HepG2 (cell line): ENCODE data around the gene COG1. TPM values are rescaled to one million over a fixed set of nuclear protein-coding genes. Genes with fewer than 3 reads are reported as not detected.
A peak's percentile ranks its signal among the peaks of the same experiment; 100 is the strongest.

ENCODE experiments used
- AHR ChIP-seq: IDR thresholded peaks from 2 replicates; pipeline ENCODE4 v1.6.1; 2018; ENCODE audit warnings: missing genetic modification reagents, missing compliant biosample characterization
- CCAR2 ChIP-seq: fragments of 200-400 bp; formaldehyde crosslinking; optimal IDR thresholded peaks from 2 replicates; pipeline ENCODE3; 2018; ENCODE audit warnings: low read depth, mild to moderate bottlenecking, low read length, moderate library complexity
- ELF4 ChIP-seq: sonication (generic); formaldehyde crosslinking; IDR thresholded peaks from 2 replicates; pipeline ENCODE4 v1.5.0; 2020; ENCODE audit warnings: missing genetic modification reagents, mild to moderate bottlenecking, moderate library complexity, borderline replicate concordance
- JUND ChIP-seq: sonication (generic); formaldehyde crosslinking; IDR thresholded peaks from 2 replicates; pipeline ENCODE4 v1.8.0; 2022; ENCODE audit warnings: mild to moderate bottlenecking, missing genetic modification reagents
- NFIB ChIP-seq: sonication (generic); formaldehyde crosslinking; IDR thresholded peaks from 2 replicates; pipeline ENCODE4 v1.9.0; 2021; ENCODE audit warnings: missing genetic modification reagents, mild to moderate bottlenecking, borderline replicate concordance
- TAF15 ChIP-seq: fragments of 200-400 bp; formaldehyde crosslinking; IDR thresholded peaks from one replicate; pipeline ENCODE4 v1.6.1; 2018; ENCODE audit warnings: mild to moderate bottlenecking, low read depth, low read length; ENCODE audit not compliant: poor library complexity, severe bottlenecking
- TBX2 ChIP-seq: sonication (generic); formaldehyde crosslinking; IDR thresholded peaks from 2 replicates; pipeline ENCODE4 v1.5.0; 2020; ENCODE audit warnings: missing genetic modification reagents, mild to moderate bottlenecking, borderline replicate concordance
- THAP11 ChIP-seq: IDR thresholded peaks from 2 replicates; pipeline ENCODE4 v1.6.1; 2016; ENCODE audit warnings: missing biosample characterization, missing genetic modification reagents
- ZFY ChIP-seq: sonication (generic); formaldehyde crosslinking; IDR thresholded peaks from 2 replicates; pipeline ENCODE4 v1.4.0; 2020; ENCODE audit warnings: missing genetic modification reagents
- ZNF234 ChIP-seq: sonication (generic); formaldehyde crosslinking; conservative IDR thresholded peaks from 2 replicates; pipeline ENCODE4 v1.5.1; 2020; ENCODE audit warnings: mild to moderate bottlenecking, missing genetic modification reagents
- ZNF30 ChIP-seq: sonication (generic); formaldehyde crosslinking; IDR thresholded peaks from 2 replicates; pipeline ENCODE4 v1.5.0; 2020; ENCODE audit warnings: mild to moderate bottlenecking, missing genetic modification reagents
- ZNF761 ChIP-seq: sonication (generic); formaldehyde crosslinking; conservative IDR thresholded peaks from 2 replicates; pipeline ENCODE4 v1.4.0; 2020; ENCODE audit warnings: mild to moderate bottlenecking, missing genetic modification reagents
- ZNF816 ChIP-seq: sonication (generic); formaldehyde crosslinking; IDR thresholded peaks from 2 replicates; pipeline ENCODE4 v1.8.0; 2022; ENCODE audit warnings: missing genetic modification reagents, mild to moderate bottlenecking, borderline replicate concordance
- ZSCAN30 ChIP-seq: sonication (generic); formaldehyde crosslinking; IDR thresholded peaks from 2 replicates; pipeline ENCODE4 v1.5.0; 2020; ENCODE audit warnings: mild to moderate bottlenecking, missing genetic modification reagents
- polyA plus RNA-seq, 8 experiments: library from polyadenylated mRNA; depleted of rRNA in 3 of 8; stranded (reverse) in 7 of 8; unstranded in 1 of 8; fragments of >200 nt; fragmentation: Illumina TruSeq in 4 of 8; extraction: Trizol in 4 of 8; gene quantifications; 2 replicates each; pipeline versions ENCODE4 v1.2.1 to v1.2.3, GENCODE V29; 2011 to 2016; ENCODE audit warnings: low read depth in 4 of 8, missing spikeins in 1 of 8, mixed read lengths in 1 of 8; ENCODE audit not compliant: insufficient read depth in 1 of 8
- total RNA-seq, 5 experiments: library from RNA; depleted of rRNA; stranded (reverse); fragments of >200 nt; fragmentation: Illumina TruSeq; extraction: Trizol; gene quantifications; 2 replicates each; pipeline ENCODE4 v1.2.3, GENCODE V29; 2016; ENCODE audit warnings: low read depth in 1 of 5
- TF ChIP-seq, protein P1 (sequence below): sonication (generic); formaldehyde crosslinking; conservative IDR thresholded peaks from 2 replicates; pipeline ENCODE4 v1.5.0; 2020; ENCODE audit warnings: missing genetic modification reagents
- TF ChIP-seq, protein P2 (sequence below), 2 experiments: fragments of 450-650 bp in 1 of 2; sonication (generic) in 1 of 2; formaldehyde crosslinking; IDR thresholded peaks; 2 replicates each; pipeline versions ENCODE4 v1.5.0 to v1.8.0; 2020 to 2022; ENCODE audit warnings: mild to moderate bottlenecking in 1 of 2, missing genetic modification reagents in 1 of 2
- TF ChIP-seq, protein P3 (sequence below): sonication (generic); IDR thresholded peaks from 2 replicates; pipeline ENCODE4 v1.6.1; 2016; ENCODE audit warnings: low read depth, borderline replicate concordance
- TF ChIP-seq, protein P4 (sequence below): sonication (generic); formaldehyde crosslinking; IDR thresholded peaks from 2 replicates; pipeline ENCODE4 v1.8.0; 2022; ENCODE audit warnings: low read depth, missing genetic modification reagents
- TF ChIP-seq, protein P5 (sequence below): sonication (generic); formaldehyde crosslinking; IDR thresholded peaks from 2 replicates; pipeline ENCODE4 v1.5.0; 2020; ENCODE audit warnings: mild to moderate bottlenecking, low read depth, missing genetic modification reagents, borderline replicate concordance
- TF ChIP-seq, protein P6 (sequence below): IDR thresholded peaks from 2 replicates; pipeline ENCODE4 v1.6.1; 2016; ENCODE audit warnings: missing compliant biosample characterization, missing genetic modification reagents, borderline replicate concordance
- TF ChIP-seq, protein P7 (sequence below): IDR thresholded peaks from 2 replicates; pipeline ENCODE4 v1.6.1; 2016; ENCODE audit warnings: mild to moderate bottlenecking

COG1 gene
- total and polyA plus RNA-seq, 2 of the 13 experiments (the other 11 are each of a cell fraction or from before 2014, with no cell fraction given): 36.6 to 39.7 TPM

DNA sequence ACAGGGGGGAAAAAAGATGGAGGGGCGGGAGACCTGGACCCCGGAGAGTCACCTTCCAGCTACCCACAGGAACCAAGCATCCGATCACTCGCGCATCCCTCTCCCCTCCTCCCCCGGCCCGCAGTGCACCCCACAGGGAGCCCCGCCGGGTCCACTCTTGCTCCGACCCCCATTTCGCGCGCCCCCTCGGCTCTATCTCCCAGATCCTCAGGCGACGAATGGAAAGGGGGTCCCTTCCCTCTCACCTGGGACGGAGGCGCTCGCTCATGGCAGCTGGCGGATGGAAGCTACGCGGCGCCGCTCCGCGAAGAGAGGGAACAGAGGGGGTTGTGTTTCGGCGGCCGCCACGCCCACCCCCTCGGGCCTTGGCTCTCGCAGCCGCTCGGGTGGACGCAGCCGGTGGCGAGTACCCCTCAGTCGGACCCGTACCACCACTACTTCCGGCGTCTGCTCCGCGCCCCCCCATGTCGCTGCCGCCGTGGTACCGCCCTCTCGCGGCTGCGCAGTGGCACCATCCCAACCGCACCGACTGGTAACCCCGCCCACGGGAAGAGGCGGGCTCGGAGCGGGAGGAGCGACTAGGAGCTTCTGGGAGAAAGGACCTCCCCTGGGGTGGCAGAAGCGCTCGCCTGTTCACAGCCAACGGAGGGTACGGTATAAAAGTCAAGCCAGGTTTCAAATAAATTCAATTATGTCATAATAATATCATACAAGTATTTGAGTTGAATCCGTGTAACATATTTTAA lies 39.2 kb downstream of the COG1 start (continued):
- TF ChIP-seq, protein P1, sequence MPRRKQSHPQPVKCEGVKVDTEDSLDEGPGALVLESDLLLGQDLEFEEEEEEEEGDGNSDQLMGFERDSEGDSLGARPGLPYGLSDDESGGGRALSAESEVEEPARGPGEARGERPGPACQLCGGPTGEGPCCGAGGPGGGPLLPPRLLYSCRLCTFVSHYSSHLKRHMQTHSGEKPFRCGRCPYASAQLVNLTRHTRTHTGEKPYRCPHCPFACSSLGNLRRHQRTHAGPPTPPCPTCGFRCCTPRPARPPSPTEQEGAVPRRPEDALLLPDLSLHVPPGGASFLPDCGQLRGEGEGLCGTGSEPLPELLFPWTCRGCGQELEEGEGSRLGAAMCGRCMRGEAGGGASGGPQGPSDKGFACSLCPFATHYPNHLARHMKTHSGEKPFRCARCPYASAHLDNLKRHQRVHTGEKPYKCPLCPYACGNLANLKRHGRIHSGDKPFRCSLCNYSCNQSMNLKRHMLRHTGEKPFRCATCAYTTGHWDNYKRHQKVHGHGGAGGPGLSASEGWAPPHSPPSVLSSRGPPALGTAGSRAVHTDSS (CRISPR knock-in tag): 0 out of 2 replicates have a peak, but pooled peaks have one; percentile 90
- TF ChIP-seq, protein P2, sequence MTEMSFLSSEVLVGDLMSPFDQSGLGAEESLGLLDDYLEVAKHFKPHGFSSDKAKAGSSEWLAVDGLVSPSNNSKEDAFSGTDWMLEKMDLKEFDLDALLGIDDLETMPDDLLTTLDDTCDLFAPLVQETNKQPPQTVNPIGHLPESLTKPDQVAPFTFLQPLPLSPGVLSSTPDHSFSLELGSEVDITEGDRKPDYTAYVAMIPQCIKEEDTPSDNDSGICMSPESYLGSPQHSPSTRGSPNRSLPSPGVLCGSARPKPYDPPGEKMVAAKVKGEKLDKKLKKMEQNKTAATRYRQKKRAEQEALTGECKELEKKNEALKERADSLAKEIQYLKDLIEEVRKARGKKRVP (CRISPR knock-in tag; IDR thresholded peaks at IDR 0.05): peak in 1 of 2 experiments; percentile 63; a peak in 1 of 4 replicates
- TF ChIP-seq, protein P3, sequence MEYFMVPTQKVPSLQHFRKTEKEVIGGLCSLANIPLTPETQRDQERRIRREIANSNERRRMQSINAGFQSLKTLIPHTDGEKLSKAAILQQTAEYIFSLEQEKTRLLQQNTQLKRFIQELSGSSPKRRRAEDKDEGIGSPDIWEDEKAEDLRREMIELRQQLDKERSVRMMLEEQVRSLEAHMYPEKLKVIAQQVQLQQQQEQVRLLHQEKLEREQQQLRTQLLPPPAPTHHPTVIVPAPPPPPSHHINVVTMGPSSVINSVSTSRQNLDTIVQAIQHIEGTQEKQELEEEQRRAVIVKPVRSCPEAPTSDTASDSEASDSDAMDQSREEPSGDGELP: peak; percentile 42; the same call in 1 of the 2 replicates
- TF ChIP-seq NFIB (CRISPR knock-in tag) (no peak), ZNF30 (CRISPR knock-in tag) (no peak), ZNF816 (CRISPR knock-in tag) (peak; percentile 87), TAF15 (peak; percentile 66), THAP11 (CRISPR knock-in tag) (peak; percentile 84), ELF4 (CRISPR knock-in tag) (0 out of 2 replicates have a peak, but pooled peaks have one; percentile 58), CCAR2 (no peak), ZNF234 (no peak), ZSCAN30 (CRISPR knock-in tag) (no peak), ZNF761 (CRISPR knock-in tag) (peak; percentile 66; the same call in 1 of the 2 replicates), JUND (CRISPR knock-in tag) (no peak), ZFY (CRISPR knock-in tag) (peak; percentile 87), TBX2 (CRISPR knock-in tag) (peak; percentile 82), AHR (CRISPR knock-in tag) (peak; percentile 88)
- TF ChIP-seq, protein P4, sequence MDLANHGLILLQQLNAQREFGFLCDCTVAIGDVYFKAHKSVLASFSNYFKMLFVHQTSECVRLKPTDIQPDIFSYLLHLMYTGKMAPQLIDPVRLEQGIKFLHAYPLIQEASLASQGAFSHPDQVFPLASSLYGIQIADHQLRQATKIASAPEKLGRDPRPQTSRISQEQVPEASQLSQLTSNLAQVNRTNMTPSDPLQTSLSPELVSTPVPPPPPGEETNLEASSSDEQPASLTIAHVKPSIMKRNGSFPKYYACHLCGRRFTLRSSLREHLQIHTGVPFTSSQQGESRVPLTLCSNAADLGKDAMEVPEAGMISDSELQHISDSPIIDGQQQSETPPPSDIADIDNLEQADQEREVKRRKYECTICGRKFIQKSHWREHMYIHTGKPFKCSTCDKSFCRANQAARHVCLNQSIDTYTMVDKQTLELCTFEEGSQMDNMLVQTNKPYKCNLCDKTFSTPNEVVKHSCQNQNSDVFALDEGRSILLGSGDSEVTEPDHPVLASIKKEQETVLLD (CRISPR knock-in tag): peak; percentile 78
- TF ChIP-seq, protein P5, sequence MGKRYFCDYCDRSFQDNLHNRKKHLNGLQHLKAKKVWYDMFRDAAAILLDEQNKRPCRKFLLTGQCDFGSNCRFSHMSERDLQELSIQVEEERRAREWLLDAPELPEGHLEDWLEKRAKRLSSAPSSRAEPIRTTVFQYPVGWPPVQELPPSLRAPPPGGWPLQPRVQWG (CRISPR knock-in tag): no peak
- TF ChIP-seq, protein P6, sequence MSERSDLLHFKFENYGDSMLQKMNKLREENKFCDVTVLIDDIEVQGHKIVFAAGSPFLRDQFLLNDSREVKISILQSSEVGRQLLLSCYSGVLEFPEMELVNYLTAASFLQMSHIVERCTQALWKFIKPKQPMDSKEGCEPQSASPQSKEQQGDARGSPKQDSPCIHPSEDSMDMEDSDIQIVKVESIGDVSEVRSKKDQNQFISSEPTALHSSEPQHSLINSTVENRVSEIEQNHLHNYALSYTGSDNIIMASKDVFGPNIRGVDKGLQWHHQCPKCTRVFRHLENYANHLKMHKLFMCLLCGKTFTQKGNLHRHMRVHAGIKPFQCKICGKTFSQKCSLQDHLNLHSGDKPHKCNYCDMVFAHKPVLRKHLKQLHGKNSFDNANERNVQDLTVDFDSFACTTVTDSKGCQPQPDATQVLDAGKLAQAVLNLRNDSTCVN (CRISPR knock-in tag): no peak
- TF ChIP-seq, protein P7, sequence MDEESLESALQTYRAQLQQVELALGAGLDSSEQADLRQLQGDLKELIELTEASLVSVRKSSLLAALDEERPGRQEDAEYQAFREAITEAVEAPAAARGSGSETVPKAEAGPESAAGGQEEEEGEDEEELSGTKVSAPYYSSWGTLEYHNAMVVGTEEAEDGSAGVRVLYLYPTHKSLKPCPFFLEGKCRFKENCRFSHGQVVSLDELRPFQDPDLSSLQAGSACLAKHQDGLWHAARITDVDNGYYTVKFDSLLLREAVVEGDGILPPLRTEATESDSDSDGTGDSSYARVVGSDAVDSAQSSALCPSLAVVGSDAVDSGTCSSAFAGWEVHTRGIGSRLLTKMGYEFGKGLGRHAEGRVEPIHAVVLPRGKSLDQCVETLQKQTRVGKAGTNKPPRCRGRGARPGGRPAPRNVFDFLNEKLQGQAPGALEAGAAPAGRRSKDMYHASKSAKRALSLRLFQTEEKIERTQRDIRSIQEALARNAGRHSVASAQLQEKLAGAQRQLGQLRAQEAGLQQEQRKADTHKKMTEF (CRISPR knock-in tag): peak; percentile 86
